HG02610 (cell line): ENCODE results near the gene SCPEP1.
"Not testable (repeated sequence)": the region's sequence is repeated elsewhere in the genome, so short reads cannot be mapped to it uniquely, and the experiment has no call there.

Experiments
- ATAC-seq: cut with Tn5 transposase; IDR thresholded peaks from one replicate; pipeline ENCODE4 v1.9.1; 2021; ENCODE audit warnings: mild to moderate bottlenecking, moderate library complexity; ENCODE audit not compliant: unreplicated experiment

Gene SCPEP1

GRCh38 chr17:56965241-56965640, 12.7 kb upstream of the SCPEP1 start:
- not testable (repeated sequence) for ATAC-seq

- ATAC-seq: not testable (repeated sequence)
These were observed 12.2 kb upstream of the SCPEP1 start for GRCh38 chr17:56965681-56966080.

GRCh38 chr17:56966338-56966737, 11.6 kb upstream of the SCPEP1 start:
- no peak for ATAC-seq

DNA sequence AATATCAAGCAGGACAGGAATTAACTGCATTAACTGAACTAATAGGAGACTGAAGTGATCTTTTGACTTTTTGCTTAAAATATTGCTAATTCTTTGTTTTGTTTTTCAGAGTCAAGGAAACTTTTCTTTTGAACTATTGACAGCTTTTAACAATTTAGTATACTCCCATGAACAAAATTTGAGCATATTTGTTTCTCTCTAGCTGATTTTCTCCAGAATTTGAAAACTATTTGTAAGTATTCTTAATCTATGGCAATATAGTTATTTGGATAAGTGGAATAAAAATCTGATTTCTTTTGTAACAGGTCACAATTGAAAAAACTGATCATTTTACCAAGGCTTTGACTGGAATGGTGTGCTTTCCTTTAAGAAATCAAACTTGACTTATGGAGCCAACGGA, 7.0 kb upstream of the SCPEP1 start:
- no peak for ATAC-seq

GRCh38 chr17:56972111-56972730, 5.7 kb upstream of the SCPEP1 start:
- ATAC-seq: no peak

GRCh38 chr17:56973520-56973919, 4.4 kb upstream of the SCPEP1 start:
- ATAC-seq: no peak

- ATAC-seq: no peak
These were observed 3.9 kb upstream of the SCPEP1 start for GRCh38 chr17:56974055-56974454.

DNA sequence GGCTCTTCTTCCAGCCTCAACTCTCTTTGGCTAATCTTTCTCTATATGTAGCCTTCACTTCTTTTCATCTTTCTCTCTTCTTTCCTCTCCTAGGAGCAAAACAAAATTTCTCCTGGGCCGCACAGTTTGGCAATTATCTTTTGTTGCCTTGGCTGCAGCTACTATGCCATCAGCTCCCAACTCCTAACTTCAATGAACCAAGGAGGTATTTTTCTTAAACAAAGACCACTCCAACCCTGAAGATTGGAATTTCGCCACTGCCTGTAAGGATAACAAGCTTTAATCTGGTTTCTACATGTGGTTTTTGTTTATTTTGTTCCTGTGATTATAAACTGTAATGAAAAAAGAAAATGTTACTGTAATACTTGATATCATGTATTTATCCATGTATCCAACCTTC, 2.3 kb upstream of the SCPEP1 start:
- ATAC-seq: no peak

GRCh38 chr17:56976941-56977608, 856 bp upstream of the SCPEP1 start:
- no peak for ATAC-seq

DNA sequence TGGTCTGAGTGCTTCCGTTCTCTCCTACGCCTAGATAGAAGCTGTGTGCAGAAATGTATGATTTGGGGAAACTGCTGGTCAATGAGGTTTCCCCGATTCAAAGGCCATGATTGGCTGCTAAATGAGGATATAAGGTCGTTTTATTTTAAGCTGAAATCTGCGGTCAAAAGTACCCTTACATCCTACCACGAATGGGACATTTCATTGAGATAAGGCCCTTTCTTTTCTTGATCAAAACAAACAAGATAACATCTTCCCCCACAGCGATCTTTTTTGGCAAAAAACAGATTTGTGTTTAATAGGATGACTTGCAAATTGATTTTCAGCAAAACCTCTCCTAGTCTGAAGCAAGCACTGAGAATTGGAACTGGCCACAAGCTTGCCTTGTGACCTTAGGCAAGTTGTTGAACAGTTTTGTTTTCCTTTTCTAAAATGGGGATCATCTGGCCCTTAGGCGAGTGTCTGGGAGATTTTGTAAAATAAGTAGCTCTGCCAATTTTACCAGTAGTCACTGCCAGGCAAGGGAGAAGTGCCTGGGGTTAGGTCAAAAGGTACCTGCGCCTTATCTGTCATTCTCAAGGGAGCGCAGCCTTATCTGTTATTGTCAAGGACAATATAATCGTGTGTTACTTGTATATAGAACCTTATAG, 635 bp downstream of the SCPEP1 start:
- peak; percentile 15 for ATAC-seq

GRCh38 chr17:56979091-56979480, 1.2 kb downstream of the SCPEP1 start:
- no peak for ATAC-seq

DNA sequence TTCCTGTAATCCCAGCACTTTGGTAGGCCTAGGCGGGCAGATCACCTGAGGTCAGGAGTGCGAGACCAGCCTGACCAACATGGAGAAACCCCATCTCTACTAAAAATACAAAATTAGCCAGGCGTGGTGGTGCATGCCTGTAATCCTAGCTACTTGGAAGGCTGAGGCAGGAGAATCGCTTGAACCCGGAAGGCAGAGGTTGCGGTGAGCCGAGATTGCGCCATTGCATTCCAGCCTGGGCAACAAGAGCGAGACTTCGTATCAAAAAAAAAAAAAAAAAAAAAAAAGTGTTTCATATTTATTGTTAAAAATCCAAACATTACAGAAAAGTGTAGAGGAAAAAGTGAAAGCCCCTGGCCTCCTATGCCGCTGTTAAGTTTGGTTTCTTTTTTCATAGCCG, 2.6 kb downstream of the SCPEP1 start:
- ATAC-seq: not testable (repeated sequence)

- no peak for ATAC-seq
These were observed 4.4 kb downstream of the SCPEP1 start for GRCh38 chr17:56982312-56982711.

DNA sequence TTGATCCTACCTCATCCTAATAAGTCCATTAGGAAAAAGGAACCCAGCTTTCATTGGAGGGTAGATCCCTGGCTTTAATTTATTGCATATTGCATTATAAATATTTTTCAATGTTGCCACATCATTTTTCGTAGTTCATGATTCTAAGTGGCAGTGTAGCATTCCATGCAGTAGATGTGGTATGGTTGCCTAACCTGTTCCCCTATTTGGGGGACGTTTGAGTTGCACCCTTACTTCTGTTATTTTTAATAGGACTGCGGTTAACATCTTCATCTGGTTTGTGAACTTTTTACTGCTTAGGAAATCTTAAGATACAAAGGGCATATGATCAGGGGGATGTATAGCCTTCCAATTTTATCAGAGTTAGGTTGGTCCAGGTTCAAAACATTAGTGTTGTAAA, 5.4 kb downstream of the SCPEP1 start:
- no peak for ATAC-seq

DNA sequence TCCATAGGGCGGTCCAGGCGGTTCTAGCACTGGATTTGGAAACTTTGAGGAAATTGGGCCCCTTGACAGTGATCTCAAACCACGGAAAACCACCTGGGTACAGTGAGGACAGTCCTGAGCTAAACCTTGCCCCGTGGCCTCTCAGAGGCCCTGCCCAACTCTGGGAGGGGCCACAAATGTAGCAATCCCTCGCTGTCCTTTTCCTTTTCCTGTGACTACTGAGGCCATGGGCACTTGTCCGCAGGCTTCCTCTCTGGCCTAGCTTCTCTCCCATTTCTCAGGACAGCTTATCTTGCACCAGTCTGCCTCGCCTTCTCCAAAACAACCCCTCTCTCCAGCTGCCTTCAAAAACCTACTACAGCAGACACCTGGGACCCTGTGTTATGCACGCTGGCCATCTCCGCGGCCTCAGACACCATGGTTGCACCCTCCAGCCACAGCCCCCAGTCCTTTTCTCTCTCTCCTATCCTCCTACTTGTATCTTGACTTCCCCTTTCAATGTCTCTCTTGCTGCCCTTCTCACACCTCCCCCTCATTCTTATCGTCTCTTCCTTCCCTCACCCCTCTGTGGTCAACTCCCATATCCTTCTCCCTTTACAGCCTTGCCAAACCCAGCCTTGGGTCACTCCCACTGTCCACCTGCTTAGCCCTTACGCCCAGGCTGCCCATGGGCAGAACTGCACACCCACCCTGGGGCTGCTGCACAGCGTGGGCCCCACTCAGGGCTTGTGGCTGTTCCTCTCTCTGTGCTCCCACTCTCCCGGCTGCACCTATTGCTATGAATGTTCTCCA, 7.6 kb downstream of the SCPEP1 start:
- ATAC-seq: no peak

DNA sequence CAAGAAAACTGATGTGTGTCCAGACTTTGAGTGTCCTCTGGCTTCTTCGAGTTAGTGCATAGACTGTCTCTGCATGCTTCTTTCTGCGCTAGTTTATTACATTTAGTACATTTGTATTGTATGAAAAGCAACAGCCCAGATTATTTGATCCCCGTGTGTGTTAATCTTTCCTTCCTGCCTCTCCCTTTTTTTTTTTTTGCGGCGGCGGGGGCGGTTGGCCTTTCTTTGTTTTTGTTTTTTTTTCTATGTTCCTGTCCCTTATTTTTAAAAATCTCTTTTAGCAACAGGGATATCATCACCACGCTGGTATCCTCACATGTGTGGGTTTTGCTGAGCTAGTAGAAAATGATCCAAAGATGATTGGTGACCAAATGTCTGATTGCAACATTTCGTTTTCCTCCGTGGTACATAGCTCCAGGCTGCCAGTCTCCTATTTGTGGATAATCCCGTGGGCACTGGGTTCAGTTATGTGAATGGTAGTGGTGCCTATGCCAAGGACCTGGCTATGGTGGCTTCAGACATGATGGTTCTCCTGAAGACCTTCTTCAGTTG, 9.4 kb downstream of the SCPEP1 start:
- ATAC-seq: no peak

GRCh38 chr17:56988901-56989572, 11.1 kb downstream of the SCPEP1 start:
- ATAC-seq: no peak

- ATAC-seq: no peak
These were observed 14.4 kb downstream of the SCPEP1 start for GRCh38 chr17:56992364-56992763.

GRCh38 chr17:56994009-56994792, 16.3 kb downstream of the SCPEP1 start:
- ATAC-seq: no peak

- no peak for ATAC-seq
These were observed 17.8 kb downstream of the SCPEP1 start for GRCh38 chr17:56995766-56996165.
